Measurements from ENCODE around the gene ACTN4.

ACTN4 gene

GRCh38 chr19:38712161-38712748 is 64.8 kb downstream of the ACTN4 start:
- DNase-seq = no peak

DNA sequence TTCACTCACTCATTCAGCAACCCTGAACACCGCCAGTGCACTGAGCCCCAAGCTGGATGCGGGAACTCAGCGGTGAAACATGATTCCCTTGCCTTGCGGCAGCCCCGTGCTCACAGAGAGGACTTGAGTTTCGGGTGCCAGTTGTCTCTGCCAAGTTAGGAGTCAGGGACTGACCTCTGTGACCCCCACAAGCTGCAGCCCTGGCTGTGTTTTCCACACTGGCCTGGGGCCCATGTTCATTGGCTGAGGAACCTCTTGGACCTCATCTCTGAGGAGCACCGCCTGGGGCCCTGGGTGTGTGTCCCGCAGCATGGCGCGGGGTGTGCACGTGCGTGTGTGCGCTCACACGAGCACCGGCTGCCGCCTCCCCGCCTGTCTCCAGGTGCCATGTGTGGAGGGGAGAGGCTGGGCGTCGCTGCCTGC is 65.8 kb downstream of the ACTN4 start:
- no peak for DNase-seq

DNA sequence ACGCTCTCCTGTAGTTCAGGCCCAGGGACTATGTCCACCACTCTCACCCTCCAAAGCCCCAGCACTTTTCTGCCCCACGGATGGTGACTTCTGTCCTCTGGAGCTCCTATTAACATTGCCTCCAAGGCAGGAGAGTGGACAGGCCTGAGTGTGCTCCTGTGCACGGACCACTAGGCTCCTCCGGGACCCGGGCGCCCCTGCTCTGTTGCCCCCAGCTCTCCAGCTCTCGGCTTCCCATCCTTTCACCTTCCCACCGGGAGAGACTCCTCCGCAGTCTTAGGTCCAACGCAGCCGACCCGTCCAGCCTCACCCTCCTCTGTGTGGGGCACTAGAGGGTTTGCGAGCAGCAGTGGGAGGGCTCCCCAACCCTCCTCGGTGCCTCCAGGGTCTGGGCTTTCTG is 66.4 kb downstream of the ACTN4 start:
- no peak for DNase-seq

GRCh38 chr19:38714354-38714778 is 66.9 kb downstream of the ACTN4 start:
- no peak for DNase-seq

GRCh38 chr19:38715555-38715954 is 68.1 kb downstream of the ACTN4 start:
- no peak for DNase-seq

DNA sequence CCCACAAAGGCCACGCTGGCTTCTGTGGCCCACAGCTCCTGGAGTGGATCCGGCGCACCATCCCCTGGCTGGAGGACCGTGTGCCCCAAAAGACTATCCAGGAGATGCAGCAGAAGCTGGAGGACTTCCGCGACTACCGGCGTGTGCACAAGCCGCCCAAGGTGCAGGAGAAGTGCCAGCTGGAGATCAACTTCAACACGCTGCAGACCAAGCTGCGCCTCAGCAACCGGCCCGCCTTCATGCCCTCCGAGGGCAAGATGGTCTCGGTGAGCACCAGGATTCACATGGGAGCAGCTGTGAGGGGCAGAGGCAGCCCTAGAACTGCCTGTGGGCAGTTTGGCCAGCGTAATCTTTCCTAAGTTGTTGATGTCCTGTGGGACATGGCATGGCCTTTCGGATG is 69.6 kb downstream of the ACTN4 start:
- no peak for DNase-seq

- DNase-seq = no peak
Measured at GRCh38 chr19:38717855-38718254, 70.4 kb downstream of the ACTN4 start.

DNA sequence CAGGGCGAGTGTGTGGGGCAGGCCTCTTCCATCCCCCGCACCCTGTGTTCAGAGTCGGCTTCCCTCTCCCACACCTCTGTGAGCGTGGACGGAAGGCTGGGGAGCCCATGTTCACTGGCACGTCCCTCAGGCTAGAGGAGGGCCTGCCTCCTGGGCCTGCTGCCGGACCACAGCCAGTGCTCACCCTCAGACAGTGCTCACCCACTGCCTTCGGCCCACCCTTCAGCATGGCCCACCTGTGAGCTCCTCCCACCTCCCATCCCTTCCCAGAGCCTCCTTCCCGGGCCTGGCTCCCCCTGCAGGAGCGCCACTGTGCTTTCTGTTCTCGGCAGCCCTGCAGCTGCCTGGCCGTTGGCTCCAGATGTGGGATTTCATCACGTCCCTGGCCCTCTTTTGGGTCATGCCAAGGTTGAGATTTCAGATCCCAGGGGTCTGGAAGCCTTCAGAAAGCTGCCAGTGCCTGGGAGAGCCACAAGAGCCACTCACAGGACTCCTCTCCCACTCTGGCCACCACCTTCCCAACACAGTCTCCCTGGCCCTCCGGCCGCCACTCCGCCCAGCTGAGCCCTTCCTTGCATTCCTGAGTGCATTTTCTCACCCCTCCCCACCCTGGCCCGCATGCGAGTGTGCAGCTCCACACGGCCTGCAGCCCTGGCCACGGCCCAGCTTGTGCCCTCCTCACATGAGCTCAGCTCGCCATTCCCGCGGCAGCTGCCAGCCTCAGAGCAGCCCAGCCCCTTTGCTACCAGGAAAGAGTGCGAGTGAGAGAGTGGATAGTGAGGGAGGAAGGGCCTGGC is 71.5 kb downstream of the ACTN4 start:
- no peak for DNase-seq

- no peak for DNase-seq
Measured at GRCh38 chr19:38719761-38720558, 72.5 kb downstream of the ACTN4 start.

GRCh38 chr19:38720559-38721236 is 73.2 kb downstream of the ACTN4 start:
- DNase-seq = no peak

- no peak for DNase-seq
Measured at GRCh38 chr19:38721496-38721895, 74.0 kb downstream of the ACTN4 start.

DNA sequence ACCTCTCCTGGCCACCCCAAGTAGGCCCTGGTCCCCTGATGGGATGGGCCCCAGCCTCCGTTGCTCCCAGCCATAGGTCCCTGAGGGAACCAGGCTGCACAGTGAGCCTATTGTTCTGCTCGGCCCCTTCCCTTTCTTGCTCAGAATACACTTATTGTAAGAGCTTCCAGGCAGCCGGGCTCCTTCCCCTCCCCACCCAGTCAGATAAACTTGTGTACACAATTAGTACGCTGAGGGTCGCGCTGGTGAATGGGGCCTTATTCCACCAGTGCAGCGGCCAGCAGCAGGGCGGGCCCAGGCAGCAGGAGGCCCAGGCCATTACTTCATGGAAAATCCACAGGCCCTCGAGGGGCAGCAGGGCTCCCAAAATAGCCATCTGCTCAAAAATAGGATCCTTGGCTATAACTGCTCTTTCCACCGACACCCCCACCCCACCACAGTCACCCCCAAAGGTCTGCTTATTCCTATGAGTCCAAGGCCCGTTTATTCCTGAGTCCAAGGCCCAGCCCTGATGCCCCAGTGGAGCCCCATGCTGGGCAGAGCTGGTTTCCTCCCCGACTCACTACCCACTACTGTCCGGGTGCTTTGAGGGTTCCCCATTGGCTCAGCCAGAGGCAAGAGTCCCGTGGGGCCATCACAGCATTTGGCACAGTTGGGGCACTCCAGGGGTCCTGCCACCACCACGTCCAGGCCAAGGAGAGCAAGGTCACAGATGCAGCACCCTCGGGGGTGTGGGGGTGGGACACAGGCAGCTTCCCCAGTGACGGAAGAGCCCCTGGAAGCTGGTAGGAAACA is 74.7 kb downstream of the ACTN4 start:
- DNase-seq = no peak

DNA sequence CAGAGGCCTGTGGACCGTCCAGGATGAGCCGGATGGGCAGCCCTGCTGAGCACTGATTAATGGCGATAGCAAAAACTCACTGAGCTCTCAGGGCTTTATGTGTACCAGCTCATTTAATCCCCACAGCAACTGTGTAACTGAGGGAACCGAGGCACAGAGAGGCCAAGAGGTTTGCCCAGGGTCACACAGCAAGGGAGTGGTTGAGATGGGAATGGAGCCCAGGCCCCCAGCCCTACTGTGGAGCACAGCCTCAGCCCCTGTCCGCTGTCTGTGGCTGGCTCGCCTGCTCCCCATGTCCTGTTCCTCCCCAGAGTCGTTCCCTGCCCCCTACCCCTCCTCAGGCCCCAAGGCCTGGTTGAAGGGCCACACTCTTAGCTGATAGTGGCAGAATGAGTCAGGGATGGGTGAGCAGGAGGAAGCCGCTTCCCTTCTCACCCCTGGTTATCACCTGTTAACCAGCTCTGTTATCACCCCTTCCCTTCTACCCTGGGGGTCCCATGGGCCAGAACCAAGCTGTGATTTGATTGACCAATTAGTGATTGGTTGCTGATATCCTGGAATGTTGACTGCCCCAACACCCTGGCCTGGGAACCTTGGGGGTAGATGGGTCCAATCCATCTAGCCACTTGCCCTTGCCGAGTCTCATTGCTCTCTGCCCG is 75.6 kb downstream of the ACTN4 start:
- DNase-seq = no peak

DNA sequence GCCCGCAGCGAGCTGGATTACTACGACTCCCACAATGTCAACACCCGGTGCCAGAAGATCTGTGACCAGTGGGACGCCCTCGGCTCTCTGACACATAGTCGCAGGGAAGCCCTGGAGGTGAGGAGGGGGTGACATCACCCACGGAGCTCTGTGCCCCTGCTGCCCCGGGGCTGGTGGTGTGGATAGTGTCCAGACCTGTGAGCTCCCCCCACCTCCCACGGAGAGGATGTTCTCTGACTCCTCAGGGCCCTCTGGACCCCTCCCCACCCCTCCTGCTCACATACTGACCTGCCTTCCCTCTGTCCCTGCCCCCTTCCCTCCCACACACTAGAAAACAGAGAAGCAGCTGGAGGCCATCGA is 76.1 kb downstream of the ACTN4 start:
- no peak for DNase-seq

- no peak for DNase-seq
Measured at GRCh38 chr19:38723990-38724854, 76.8 kb downstream of the ACTN4 start.

GRCh38 chr19:38725469-38726283 is 78.2 kb downstream of the ACTN4 start:
- no peak for DNase-seq

DNA sequence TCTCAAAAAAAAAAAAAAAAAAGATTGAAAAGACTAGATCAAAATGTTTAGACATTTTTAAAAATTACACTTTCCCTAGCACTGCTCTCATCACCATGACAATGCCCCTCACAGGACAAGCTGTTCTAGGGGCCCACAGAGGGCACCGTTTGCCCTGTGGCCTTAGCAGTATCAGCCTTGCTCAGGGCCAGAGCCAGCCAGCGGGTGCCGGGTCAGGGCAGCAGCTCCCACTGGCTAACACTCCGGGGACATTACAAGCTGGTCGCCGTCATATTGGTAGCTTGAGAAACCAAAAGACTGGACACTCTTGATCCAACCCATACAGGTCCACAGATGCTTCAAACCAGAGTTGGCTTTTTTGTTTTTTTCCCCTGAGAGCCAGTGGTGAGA is 78.8 kb downstream of the ACTN4 start:
- no peak for DNase-seq

- peak; percentile 50 for DNase-seq
Measured at GRCh38 chr19:38726761-38727301, 79.4 kb downstream of the ACTN4 start.

DNA sequence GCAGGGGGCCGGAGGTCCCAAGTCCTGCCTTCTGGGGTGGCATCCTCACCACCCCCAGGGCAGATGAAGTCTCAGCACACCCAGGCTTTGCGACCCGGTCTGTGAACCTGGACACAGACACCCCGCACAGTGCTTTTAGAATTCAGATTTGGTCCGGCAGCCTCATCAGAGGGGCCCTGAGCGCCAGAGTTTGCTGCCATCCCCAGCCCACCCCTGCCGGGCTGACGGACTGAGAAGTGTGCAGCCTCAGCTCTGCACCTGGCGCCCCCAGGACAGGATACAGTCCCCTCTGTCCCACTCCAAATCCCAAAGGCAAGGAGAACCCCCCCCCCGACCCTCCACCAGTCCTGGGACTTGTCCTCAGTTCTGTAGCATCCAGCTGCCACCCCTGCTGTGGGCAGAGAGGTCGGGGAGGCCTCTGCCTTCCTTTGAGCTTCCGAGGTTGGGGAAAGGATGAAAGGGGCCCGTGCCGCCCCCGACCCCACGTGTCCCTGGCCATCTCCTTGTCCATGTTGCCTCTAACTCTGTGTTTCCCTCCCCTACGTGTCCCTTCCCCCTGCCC is 79.9 kb downstream of the ACTN4 start:
- no peak for DNase-seq
